ENCODE measurements around the gene ZNF443. TPM values are rescaled to one million over a fixed set of nuclear protein-coding genes. Genes with fewer than 3 reads are reported as not detected.
"Not testable (repeated sequence)": the region's sequence is repeated elsewhere in the genome, so short reads cannot be mapped to it uniquely, and the experiment has no call there.

Gene ZNF443
- total RNA-seq, 4 donors from 2014 or later, result 2.8 to 4.5 (median 3.7) TPM

DNA sequence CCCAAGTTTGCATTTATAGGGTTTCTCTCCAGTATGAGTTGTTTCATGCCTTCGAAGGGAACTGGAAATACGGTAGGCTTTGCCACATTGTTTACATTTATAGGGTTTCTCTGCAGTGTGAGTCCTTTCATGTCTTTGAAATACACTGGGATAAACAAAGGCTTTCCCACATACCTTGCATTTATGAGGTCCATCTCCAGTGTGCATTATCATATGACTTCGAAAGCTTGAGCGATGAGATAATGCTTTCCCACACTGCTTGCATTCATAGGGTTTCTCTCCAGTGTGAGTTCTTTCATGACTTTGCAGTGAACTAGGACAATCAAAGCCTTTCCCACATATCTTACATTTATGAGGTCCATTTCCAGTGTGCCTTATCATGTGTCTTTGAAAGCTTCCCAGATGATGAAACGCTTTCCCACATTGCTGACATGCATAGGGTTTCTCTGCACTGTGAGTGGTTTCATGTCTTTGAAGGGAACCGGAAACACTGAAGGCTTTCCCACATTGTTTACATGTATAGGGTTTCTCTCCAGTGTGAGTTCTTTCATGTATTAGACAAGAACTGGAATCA lies 10.0 kb downstream of the ZNF443 start:
- not testable (repeated sequence) for DNase-seq (ENCODE audit: low spot score in 2 of 2); H3K4me1 ChIP-seq; H3K4me3 ChIP-seq; H3K27me3 ChIP-seq; H3K27ac ChIP-seq
- Histone ChIP-seq H3K9me3 (peaks cover 0 to 25% (median 5%) of the 10 kb centered on the region in 4 donors), H3K36me3 (peaks cover 0 to 50% (median 11%) of the 10 kb centered on the region in 3 donors)
- WGBS, 2 donors, result 92 to 94% methylated on average over 6 of the region's 6 CpGs

DNA sequence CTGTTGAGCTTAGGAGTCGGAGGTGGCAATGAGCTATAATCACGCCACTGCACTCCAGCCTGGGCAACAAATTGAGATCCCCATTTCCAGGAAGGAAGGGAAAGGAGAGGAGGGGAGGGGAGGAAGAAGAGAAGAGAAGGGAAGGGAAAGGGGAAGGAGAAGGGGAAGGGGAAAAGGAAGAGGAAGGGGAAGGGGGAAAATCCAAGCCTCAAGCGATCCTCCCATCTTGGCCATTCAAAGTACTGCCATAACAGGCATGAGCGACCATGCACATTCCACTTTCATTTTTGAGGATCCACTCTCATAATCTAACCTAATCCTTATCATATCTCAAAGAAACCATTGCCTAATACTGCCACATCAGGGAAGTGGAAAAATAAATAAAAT lies 14.9 kb downstream of the ZNF443 start:
- Histone ChIP-seq H3K9me3 (peaks cover 0 to 27% (median 3%) of the 10 kb centered on the region in 4 donors), H3K4me1 (no peaks in the 10 kb centered on the region), H3K27ac (no peak overlapping the region), H3K36me3 (peaks cover 0 to 56% (median 4%) of the 10 kb centered on the region in 3 donors), H3K4me3 (no peak overlapping the region), H3K27me3 (no peaks in the 10 kb centered on the region)
- TF ChIP-seq POLR2A (IDR thresholded peaks at IDR 0.05), result no peak
- TF ChIP-seq, protein P1, sequence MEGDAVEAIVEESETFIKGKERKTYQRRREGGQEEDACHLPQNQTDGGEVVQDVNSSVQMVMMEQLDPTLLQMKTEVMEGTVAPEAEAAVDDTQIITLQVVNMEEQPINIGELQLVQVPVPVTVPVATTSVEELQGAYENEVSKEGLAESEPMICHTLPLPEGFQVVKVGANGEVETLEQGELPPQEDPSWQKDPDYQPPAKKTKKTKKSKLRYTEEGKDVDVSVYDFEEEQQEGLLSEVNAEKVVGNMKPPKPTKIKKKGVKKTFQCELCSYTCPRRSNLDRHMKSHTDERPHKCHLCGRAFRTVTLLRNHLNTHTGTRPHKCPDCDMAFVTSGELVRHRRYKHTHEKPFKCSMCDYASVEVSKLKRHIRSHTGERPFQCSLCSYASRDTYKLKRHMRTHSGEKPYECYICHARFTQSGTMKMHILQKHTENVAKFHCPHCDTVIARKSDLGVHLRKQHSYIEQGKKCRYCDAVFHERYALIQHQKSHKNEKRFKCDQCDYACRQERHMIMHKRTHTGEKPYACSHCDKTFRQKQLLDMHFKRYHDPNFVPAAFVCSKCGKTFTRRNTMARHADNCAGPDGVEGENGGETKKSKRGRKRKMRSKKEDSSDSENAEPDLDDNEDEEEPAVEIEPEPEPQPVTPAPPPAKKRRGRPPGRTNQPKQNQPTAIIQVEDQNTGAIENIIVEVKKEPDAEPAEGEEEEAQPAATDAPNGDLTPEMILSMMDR (IDR thresholded peaks at IDR 0.05), result no peak
- TF ChIP-seq EP300 (IDR thresholded peaks at IDR 0.05), result no peak
- DNase-seq (ENCODE audit: low spot score in 2 of 2), result no peak
- WGBS, 2 donors, result 91 to 97% methylated on average over 4 of the region's 4 CpGs

DNA sequence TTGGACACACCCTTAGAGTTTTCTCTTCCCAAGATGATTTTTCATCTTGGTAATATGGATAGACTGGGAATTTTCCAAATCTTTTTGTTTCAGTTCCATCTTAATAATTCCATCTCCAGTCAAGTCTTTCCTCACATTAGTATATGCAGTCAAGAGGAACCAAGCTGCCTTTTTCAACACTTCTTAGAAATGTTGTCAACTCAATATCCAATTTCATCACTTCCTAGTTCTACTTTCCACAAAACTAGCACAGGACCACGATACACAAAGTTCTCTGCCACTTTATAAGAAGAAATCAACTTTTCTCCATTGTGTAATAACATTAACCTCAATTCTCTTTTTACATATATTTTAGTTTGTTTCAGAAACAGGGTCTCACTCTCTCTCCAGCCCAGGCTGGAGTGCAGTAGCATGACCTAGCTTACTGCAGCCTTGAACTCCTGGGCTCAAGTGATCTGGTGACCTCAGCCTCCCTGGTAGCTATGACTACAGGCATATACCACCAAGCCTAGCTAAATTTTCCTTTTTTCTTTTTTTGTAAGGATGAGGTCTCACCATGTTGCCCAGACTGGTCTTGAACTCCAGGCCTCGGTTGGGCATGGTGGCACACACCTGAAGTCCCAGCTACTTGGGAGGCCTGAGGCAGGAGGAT lies 15.5 kb downstream of the ZNF443 start:
- no peak for DNase-seq (ENCODE audit: low spot score in 2 of 2)
- Histone ChIP-seq H3K9me3 (peaks cover 0 to 22% (median under 1%) of the 10 kb centered on the region in 4 donors), H3K4me1 (no peaks in the 10 kb centered on the region), H3K27me3 (no peaks in the 10 kb centered on the region), H3K4me3 (no peak overlapping the region), H3K36me3 (peaks cover 0 to 50% (median 0%) of the 10 kb centered on the region in 3 donors), H3K27ac (no peak overlapping the region)
- 95% methylated on average over 2 of the region's 2 CpGs for WGBS, 2 donors
- TF ChIP-seq POLR2A (IDR thresholded peaks at IDR 0.05), result no peak
- TF ChIP-seq, protein P1 (IDR thresholded peaks at IDR 0.05), result no peak
- TF ChIP-seq EP300 (IDR thresholded peaks at IDR 0.05), result no peak

DNA sequence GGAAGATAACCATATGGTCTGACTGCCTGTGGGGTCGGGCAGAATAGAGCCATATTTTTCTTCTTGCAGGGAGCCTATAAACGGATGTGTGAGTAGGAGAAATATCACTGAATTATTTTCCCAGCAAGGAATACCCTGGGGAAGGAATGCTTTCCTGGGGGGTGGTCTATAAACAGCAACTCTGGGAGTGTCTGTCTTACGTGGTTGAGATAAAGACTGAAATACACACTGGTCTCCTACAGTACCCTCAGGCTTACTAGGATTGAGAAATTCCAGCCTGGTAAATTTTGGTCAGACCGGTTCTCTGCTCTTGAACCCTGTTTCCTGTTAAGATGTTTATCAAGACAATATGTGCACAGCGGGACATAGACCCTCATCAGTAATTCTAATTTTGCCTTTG lies 23.5 kb downstream of the ZNF443 start:
- not testable (repeated sequence) for H3K27me3 ChIP-seq; H3K27ac ChIP-seq; DNase-seq (ENCODE audit: low spot score in 2 of 2); H3K4me1 ChIP-seq; H3K4me3 ChIP-seq
- Histone ChIP-seq H3K9me3 (peaks cover 0 to 14% (median 0%) of the 10 kb centered on the region in 4 donors), H3K36me3 (peaks cover 0 to 33% (median 0%) of the 10 kb centered on the region in 3 donors)
- WGBS, 2 donors, result 84 to 93% methylated on average over 5 of the region's 5 CpGs

DNA sequence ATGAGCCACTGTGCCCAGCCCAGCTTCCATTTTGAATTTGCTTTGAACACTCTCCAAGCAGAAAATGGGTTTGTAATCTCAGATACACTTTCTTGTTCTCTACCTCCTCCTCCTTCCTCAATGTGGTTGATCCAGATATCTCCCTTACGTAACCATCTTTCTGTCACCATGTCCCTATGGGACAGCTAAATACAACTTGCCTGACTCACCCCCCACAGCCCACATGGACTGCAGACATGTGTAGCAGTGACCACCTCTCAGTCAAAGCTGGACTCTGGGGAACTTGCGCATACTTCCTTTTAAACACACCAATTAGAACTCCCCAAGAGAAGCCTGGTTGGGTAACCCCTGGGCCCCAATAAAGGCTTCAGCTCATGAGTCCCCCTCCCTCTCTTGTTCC lies 28.9 kb downstream of the ZNF443 start:
- Histone ChIP-seq H3K9me3 (peaks cover 0 to 13% (median 2%) of the 10 kb centered on the region in 4 donors), H3K36me3 (peaks cover 0 to 10% (median 0%) of the 10 kb centered on the region in 3 donors), H3K27me3 (no peaks in the 10 kb centered on the region), H3K4me3 (no peak overlapping the region), H3K4me1 (no peaks in the 10 kb centered on the region), H3K27ac (no peak overlapping the region)
- TF ChIP-seq, protein P1 (IDR thresholded peaks at IDR 0.05), result no peak
- TF ChIP-seq POLR2A (IDR thresholded peaks at IDR 0.05) (no peak), EP300 (IDR thresholded peaks at IDR 0.05) (no peak)
- 92 to 100% methylated on average over 2 of the region's 2 CpGs for WGBS, 2 donors
- no peak for DNase-seq (ENCODE audit: low spot score in 2 of 2)

Measured in tibial nerve (tissue), 4 donors.